ENCODE measurements around the gene MAP1LC3A. TPM values are rescaled to one million over a fixed set of nuclear protein-coding genes. Genes with fewer than 3 reads are reported as not detected.

MAP1LC3A gene
- total RNA-seq, 1 experiment from 2014 or later: not detected

- no peaks in the 10 kb centered on the region for H3K27me3 ChIP-seq (ENCODE audit: insufficient read depth, low read depth)
- H2AFZ ChIP-seq: no peak overlapping the region
- DNase-seq: no peak
- H3K9me2 ChIP-seq (ENCODE audit: insufficient read depth): no peaks in the 10 kb centered on the region
- peaks cover 9% of the 10 kb centered on the region; the same call in 1 of the 2 replicates for H3K79me2 ChIP-seq (ENCODE audit: low read depth)
- no peak overlapping the region for H3K4me2 ChIP-seq
- H3K36me3 ChIP-seq (ENCODE audit: low read depth): peaks cover 28% of the 10 kb centered on the region
- BruUV-seq (replicated peaks): no TSS peak
- no peak overlapping the region for H3K27ac ChIP-seq
- H3F3A ChIP-seq (ENCODE audit: insufficient read depth, low read depth): peaks cover 24% of the 10 kb centered on the region
- CTCF ChIA-PET: interaction anchor here (0.6 kb wide), 1 partner anchor 70 kb away, joined by 4 read pairs; no protein-coding TSS in a partner anchor
- intact Hi-C loops (cut with micrococcal nuclease; ENCODE audit: unreplicated experiment): loop anchor here (5.0 kb wide), 1 partner anchor 148 kb away; the partner anchor contains the start of gene PIGU
- POLR2A ChIA-PET (ENCODE audit: unreplicated experiment): no interaction called here
- no peaks in the 10 kb centered on the region for H3K9me3 ChIP-seq (ENCODE audit: insufficient read depth, low read depth)
- peaks cover 27% of the 10 kb centered on the region for H3K4me1 ChIP-seq (replicated peaks; ENCODE audit: insufficient read depth)
- H4K20me1 ChIP-seq (ENCODE audit: insufficient read depth): no peaks in the 10 kb centered on the region
- TF ChIP-seq CTCF (conservative IDR thresholded peaks at IDR 0.05) (no peak), EZH2 (IDR thresholded peaks at IDR 0.05; ENCODE audit: low read depth) (no peak)
- H3K4me3 ChIP-seq: no peak overlapping the region
Measured at GRCh38 chr20:34529742-34530141, 28.8 kb upstream of the MAP1LC3A start.

GRCh38 chr20:34530342-34530741, 28.2 kb upstream of the MAP1LC3A start:
- Histone ChIP-seq H3K9me2 (ENCODE audit: insufficient read depth) (no peaks in the 10 kb centered on the region), H2AFZ (no peak overlapping the region), H3K4me1 (replicated peaks; ENCODE audit: insufficient read depth) (peaks cover 21% of the 10 kb centered on the region), H3K79me2 (ENCODE audit: low read depth) (0 out of 2 replicates have a peak, but pooled peaks cover 5% of the 10 kb centered on the region), H3K4me3 (no peak overlapping the region), H3K27ac (no peak overlapping the region), H3K36me3 (ENCODE audit: low read depth) (peaks cover 30% of the 10 kb centered on the region), H3F3A (ENCODE audit: insufficient read depth, low read depth) (peaks cover 18% of the 10 kb centered on the region), H3K9me3 (ENCODE audit: insufficient read depth, low read depth) (no peaks in the 10 kb centered on the region), H4K20me1 (ENCODE audit: insufficient read depth) (no peaks in the 10 kb centered on the region), H3K4me2 (no peak overlapping the region), H3K27me3 (ENCODE audit: insufficient read depth, low read depth) (no peaks in the 10 kb centered on the region)
- DNase-seq: no peak
- intact Hi-C loops (cut with micrococcal nuclease; ENCODE audit: unreplicated experiment): no loop called here
- BruUV-seq (replicated peaks): no TSS peak
- TF ChIP-seq CTCF (conservative IDR thresholded peaks at IDR 0.05) (no peak), EZH2 (IDR thresholded peaks at IDR 0.05; ENCODE audit: low read depth) (no peak)
- CTCF ChIA-PET: interaction anchor here (0.6 kb wide), 1 partner anchor 69 kb away, joined by 4 read pairs; no protein-coding TSS in a partner anchor
- POLR2A ChIA-PET (ENCODE audit: unreplicated experiment): no interaction called here

- H3K4me2 ChIP-seq: no peak overlapping the region
- POLR2A ChIA-PET (ENCODE audit: unreplicated experiment): no interaction called here
- H3K9me3 ChIP-seq (ENCODE audit: insufficient read depth, low read depth): no peaks in the 10 kb centered on the region
- TF ChIP-seq CTCF (conservative IDR thresholded peaks at IDR 0.05): no peak
- TF ChIP-seq EZH2 (IDR thresholded peaks at IDR 0.05; ENCODE audit: low read depth): no peak
- H3K27ac ChIP-seq: no peak overlapping the region
- H2AFZ ChIP-seq: no peak overlapping the region
- BruUV-seq (replicated peaks): no TSS peak
- H3K27me3 ChIP-seq (ENCODE audit: insufficient read depth, low read depth): no peaks in the 10 kb centered on the region
- 0 out of 2 replicates have a peak, but pooled peaks cover 5% of the 10 kb centered on the region for H3K79me2 ChIP-seq (ENCODE audit: low read depth)
- CTCF ChIA-PET: interaction anchor here (0.6 kb wide), 1 partner anchor 49 kb away, joined by 3 read pairs; no protein-coding TSS in a partner anchor
- peaks cover 39% of the 10 kb centered on the region for H3K36me3 ChIP-seq (ENCODE audit: low read depth)
- H3K4me3 ChIP-seq: no peak overlapping the region
- no peaks in the 10 kb centered on the region for H3K9me2 ChIP-seq (ENCODE audit: insufficient read depth)
- H3K4me1 ChIP-seq (replicated peaks; ENCODE audit: insufficient read depth): peaks cover 9% of the 10 kb centered on the region
- peaks cover 7% of the 10 kb centered on the region; the same call in 1 of the 2 replicates for H3F3A ChIP-seq (ENCODE audit: insufficient read depth, low read depth)
- intact Hi-C loops (cut with micrococcal nuclease; ENCODE audit: unreplicated experiment): no loop called here
- no peak for DNase-seq
- H4K20me1 ChIP-seq (ENCODE audit: insufficient read depth): no peaks in the 10 kb centered on the region
Measured at GRCh38 chr20:34531608-34532265, 26.8 kb upstream of the MAP1LC3A start.

All from PC-9 (cell line).